GM21786 (cell line): ENCODE results near the gene CCDC192.
A peak's percentile ranks its signal among the peaks of the same experiment; 100 is the strongest.
"Not testable (repeated sequence)": the region's sequence is repeated elsewhere in the genome, so short reads cannot be mapped to it uniquely, and the experiment has no call there.

ENCODE experiments used
- ATAC-seq: cut with Tn5 transposase; IDR thresholded peaks from one replicate; pipeline ENCODE4 v1.9.1; 2021; ENCODE audit not compliant: unreplicated experiment

Gene CCDC192

DNA sequence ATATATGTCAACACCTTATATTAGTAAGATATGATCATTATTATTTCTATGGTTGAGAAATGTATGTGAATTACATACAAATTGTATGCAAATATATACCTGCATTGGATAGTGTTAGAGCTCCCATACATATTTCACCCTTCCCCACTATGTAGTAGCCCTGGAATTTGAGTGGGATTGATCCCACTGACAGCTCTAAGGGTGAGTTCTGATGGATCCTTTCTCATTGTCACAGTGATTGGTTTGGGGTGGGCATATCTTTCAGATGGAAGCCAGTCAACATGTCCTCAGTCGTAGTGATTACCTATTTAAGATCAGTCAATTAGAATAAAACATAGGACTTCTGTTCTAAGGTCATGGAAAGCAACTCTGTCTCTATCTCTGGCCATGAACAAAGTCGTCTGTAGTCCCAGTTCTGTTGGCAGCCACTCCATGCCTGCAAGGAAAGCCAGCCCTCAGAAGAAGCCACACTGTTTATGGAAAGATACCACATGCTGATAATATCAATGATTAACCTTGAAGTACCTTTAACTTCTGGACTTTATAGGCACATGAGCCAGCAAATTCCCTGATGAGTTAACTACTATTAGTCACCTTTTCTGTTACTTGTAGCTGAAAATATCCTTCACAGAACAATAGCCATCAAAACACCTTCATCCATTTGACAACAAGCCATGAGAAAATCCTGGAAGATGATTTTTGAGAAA, 5.1 kb upstream of the CCDC192 start:
- no peak for ATAC-seq

DNA sequence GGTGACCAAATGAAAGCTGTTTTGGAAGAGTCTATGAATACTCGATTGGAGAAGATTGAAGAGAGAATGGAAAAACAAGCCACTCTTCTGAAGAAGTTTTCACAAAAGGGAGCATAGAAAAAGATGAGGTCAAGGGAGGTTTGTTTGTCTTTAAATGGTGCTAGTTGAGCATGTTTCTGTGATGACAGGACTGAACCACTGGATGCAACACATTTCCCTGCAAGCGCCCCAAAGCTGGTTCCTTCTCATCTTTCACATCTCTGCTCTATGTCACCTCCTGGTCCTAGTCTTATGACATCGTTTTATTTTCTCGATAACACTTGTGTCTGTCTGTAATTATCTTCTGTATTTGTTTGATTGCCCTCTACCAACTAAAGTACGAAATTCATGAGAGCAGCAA, 3.8 kb upstream of the CCDC192 start:
- no peak for ATAC-seq

DNA sequence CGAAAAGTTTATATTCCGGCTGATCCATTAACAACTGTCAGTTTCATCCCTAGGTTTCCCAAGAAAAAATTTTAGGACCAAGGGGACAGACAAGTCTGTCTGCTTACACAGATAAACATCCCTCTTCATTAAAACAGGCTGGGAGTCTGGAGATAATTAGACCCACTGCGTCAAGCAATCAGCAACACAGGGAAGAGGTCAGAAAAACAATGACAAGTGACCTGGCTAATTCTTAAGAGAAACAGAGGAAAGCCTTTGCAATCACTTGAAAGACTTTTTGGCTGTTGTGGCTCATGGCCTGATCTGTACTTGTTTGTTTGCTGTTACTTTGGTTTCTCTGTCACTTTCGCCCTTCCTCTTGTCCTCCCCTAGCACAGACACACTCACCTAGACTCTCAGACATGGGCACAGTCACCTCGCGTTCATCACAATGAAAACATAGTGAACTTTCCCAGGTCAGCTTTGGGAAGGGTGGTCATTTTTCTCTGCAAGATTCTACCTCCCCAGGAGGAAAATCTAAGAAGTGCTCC, 2.9 kb upstream of the CCDC192 start:
- ATAC-seq: no peak

DNA sequence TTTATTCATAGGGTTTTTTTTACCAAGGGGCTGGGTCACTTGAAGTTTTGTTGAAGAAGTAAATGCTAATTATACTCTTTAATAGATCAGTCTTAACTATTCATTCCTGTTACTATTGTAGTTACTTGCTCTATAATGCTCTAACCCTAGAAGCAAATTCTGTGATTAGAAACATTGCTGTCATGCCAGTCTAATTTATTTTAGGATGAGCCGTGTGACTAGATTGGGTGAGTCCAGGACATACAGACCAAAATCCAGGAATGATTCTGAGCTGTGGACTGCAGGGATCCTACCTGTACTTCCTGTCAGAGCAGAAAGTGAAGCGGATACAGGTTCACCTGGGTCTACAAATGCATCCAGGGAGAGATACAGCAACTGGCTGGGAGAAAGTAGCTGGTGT, 757 bp upstream of the CCDC192 start:
- no peak for ATAC-seq

DNA sequence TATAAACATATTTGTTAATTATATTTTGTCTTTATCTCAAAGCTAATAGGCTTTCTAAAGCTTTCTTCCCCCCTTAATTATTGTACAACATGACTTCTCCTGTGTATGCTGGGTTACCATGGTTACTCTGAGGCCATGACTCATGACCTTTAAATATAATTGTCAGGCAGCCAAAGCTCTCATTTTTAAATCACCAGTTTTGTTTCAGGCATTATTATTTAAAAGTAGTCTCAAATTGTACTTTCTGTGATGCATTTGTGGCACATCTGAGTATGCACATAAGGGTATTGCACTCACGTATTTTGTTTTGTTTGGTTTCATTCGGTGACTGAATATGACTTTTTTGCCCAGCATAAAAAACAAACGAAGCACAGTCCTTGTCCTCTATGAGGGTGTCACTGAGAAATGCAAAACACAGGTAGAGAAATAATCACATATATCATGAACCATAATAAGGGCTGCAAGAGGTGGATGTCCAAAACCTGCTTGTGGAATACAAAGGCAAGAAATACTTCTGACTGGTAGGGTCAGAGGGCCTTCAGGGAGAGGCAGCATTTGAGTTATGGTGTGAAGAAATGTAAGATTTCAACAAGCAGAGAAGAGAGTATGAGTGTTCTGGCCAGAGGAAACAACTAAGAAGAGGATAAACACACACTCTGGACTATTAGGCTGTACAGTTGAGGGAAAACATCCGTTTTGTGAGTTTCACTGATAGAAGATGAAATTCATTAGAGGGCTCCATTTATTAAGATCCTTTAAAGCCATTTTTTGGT, 2.1 kb downstream of the CCDC192 start:
- peak; percentile 57 for ATAC-seq

DNA sequence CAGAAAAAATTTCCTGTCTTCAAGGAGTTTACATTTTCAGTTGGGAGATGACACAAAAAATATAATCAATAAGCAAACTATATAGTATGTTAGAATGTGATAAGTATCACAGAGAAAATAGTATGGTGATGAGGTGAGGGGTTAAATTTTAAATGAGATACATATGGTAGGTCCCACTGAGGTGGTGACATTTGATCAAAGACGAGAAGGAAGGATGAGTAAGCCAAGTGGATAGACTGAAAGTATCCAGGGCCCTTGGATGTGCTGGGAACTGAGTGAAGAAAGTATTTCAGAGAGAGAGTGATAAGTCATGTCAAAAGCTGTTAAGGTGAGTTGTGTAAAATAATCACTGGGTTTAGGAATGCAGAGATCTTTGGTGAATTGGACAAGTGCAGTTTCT, 3.5 kb downstream of the CCDC192 start:
- no peak for ATAC-seq

DNA sequence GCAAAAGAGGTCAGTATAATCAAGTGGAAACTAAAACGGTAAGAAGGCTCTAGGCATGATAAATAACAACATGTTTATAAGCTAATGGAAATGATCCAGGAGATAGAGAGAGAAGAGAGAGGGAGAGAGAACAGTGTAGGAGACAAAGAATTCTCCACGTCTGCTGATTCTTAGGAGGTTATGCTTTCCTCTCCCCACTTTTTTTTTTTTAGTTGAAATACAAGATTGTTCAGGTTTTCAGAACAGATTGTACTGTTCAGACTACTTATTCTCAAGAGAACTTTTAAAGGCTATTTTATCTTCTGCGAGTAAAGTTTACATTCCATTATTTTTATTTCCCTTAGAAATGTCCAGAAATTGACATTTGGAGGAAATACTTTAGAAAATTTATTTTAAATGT, 4.0 kb downstream of the CCDC192 start:
- ATAC-seq: no peak

DNA sequence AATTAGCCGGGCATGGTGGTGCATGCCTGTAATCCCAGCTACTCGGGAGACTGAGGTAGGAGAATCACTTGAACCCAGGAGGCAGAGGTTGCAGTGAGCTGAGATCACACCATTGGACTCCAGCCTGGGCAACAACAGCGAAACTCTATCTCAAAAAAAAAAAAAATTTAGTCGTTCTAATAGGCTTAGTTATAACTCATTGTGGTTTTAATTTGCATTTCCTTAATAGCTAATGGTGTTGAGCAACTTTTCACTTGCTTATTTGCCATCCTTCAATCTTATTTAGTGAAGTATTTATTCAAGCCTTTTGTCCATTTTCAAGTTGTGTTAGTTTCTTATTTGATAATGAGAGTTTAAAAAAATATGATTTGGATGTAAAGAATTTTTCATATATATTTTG, 9.9 kb downstream of the CCDC192 start:
- not testable (repeated sequence) for ATAC-seq

DNA sequence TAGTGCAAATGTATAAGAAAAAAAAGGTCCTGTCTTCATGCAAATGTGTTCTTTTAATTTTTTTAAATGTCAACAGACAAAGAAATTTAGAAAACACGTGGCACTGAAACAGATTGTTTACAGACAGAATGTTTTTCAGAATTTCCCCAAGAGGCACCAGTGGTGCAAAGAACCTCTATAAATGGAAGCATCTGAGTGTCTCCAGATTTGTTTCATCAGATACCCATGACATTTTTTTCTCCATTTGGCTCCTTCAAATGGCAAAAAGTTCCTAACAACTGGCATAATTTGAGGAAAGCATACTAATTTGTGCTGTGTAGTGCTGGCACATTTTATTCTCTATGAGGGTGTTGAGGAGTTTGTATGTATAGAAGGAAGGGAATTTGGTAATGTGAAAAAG, 15.0 kb downstream of the CCDC192 start:
- no peak for ATAC-seq

DNA sequence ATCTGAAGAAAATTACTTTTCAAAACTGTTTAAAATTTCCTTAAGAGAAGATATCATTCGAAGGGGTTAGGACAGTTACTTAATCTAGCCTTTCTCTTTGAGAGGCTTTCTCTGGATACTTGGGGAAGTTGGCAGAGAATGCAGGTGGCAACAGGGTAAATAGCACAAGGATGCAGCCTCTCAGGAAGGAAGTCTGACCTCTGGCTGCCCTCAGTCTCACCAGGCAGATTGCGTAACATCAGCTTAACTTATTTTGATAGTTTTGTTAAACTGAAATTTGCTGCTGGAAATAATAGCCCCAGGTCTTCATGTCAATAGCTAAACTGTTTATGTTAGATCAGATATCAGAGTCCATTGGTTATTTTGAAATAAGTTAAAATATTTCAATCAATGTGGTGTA, 20.4 kb downstream of the CCDC192 start:
- ATAC-seq: no peak

DNA sequence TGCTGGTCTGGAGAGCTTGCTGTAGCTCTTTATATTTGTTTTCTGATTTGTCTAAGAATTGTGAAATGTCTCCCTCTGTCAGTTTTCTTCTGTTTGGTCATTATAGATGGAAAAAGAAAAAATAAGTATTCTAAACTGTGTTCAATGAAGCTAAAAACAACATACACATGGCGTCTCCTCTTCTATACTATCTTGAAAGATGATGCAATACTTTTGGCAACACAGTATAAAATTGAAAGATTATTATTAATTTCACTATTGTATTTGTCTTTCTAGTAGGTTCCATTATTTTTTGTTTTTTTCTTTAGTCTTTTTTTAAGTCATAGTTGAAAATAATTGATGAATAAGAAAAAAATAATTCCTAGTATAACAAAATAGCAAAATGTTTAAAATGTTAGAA, 22.5 kb downstream of the CCDC192 start:
- no peak for ATAC-seq

DNA sequence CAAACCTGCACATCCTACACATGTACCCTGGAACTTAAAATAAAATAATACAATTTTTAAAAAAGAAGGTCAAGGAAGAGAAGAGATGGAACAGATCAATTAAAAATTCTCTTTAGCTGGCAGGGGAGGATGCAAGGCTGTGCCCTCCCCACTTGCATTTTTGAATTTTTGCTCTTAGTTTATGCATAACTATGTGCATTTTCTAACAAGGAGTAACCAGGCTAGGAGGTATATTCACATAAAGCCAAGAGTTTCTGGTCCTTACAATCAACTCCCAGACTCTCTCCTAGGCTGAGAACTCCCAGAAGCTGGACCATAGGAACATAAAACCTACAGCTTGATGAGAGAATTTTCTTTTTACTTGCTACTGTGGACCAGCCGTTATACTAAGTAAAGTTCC, 29.8 kb downstream of the CCDC192 start:
- ATAC-seq: no peak

DNA sequence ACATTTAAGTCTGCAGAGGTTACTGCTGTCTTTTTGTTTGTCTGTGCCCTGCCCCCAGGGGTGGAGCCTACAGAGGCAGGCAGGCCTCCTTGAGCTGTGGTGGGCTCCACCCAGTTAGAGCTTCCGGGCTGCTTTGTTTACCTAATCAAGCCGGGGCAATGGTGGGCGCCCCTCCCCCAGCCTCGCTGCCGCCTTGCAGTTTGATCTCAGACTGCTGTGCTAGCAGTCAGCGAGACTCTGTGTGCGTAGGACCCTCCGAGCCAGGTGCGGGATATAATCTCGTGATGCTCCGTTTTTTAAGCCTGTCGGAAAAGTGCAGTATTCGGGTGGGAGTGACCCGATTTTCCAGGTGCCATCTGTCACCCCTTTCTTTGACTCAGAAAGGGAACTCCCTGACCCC, 36.2 kb downstream of the CCDC192 start:
- ATAC-seq: not testable (repeated sequence)

DNA sequence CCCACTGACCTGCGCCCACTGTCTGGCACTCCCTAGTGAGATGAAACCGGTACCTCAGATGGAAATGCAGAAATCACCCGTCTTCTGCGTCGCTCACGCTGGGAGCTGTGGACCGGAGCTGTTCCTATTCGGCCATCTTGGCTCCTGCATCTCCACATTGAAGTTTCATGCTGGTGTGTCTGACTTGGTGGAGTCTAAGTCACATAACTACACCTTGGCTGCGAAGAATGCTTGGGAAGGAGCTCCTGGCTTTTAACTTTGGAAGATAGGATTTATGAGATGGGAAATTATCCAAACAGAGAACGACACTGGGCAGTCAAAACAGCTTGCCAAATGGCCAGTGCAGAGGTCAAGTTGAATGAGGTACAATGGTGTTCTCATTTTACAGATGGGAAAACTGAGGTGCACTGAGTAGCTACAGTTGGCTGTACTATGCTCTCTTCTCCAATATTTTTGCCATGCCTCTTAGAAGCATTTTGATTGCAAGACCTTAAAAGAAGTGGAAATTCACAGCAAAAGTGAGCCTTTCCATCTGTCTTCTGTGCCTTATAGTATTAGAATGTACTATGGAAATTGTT, 36.7 kb downstream of the CCDC192 start:
- no peak for ATAC-seq

DNA sequence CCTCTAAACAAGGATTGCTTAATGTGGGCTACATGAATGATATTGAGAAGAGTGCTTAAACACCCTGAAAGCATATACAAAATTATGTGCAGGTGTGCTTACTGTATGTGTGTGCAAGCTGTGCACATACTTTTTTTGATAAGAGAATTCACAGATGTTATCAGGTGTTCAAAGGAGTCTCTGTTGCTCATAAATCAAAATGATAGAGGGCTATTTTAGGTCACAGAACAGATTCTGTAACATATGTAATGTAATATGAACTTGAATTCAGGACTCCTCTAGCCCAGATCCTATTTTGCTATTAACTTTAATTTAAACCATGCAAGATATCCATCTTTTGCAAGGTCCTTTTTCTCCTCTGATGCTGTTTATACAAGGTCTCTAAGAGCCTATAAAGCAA, 38.2 kb downstream of the CCDC192 start:
- ATAC-seq: no peak

DNA sequence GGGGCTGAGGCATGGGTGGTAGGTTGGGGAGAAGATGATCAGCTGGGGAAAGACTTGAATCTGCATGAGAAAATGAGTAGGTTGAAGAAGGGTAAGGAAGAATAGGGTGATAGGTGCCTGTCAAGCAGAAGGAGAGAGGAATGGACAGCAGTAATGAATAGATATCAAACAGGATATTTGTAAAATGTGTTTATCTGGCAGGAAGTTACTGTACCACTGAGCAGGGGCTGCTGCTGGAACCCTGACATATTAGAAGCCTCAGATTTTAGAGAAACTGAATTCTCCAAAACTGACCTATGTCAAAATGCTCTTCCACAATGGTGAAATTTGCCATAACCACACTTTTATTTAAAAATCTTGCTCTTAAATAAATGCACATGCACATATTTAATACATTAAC, 41.0 kb downstream of the CCDC192 start:
- no peak for ATAC-seq

DNA sequence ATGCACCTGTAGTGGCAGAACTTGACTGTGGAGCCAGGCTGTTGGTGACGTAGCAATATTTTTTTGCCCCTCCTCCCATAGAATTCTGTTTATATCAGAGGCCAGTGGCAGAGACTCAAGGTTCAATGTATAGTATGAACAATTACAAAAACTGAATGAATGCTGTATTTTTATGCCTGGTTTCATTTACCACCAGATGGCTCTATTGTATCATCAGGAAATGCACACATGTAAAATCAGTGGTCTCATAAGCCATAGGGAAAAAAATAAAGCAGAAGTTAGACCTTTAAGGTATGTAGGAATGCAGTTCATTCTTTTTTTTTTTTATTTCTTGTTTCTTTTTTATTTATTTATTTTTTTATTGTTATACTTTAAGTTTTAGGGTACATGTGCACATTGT, 43.6 kb downstream of the CCDC192 start:
- ATAC-seq: no peak

DNA sequence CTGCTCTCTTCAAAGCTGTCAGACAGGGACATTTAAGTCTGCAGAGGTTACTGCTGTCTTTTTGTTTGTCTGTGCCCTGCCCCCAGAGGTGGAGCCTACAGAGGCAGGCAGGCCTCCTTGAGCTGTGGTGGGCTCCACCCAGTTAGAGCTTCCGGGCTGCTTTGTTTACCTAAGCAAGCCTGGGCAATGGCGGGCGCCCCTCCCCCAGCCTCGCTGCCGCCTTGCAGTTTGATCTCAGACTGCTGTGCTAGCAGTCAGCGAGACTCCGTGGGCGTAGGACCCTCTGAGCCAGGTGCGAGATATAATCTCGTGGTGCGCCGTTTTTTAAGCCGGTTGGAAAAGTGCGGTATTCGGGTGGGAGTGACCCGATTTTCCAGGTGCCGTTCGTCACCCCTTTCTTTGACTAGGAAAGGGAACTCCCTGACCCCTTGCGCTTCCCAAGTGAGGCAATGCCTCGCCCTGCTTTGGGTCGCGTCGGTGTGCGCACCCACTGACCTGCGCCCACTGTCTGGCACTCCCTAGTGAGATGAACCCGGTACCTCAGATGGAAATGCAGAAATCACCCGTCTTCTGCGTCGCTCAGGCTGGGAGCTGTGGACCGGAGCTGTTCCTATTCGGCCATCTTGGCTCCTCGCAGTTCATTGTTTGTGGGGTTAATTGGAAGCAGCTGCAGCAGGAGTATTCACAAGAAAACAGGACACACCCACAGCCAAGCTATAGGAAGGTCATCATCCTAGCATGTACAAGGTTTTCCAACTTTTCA, 49.5 kb downstream of the CCDC192 start:
- ATAC-seq: not testable (repeated sequence)

DNA sequence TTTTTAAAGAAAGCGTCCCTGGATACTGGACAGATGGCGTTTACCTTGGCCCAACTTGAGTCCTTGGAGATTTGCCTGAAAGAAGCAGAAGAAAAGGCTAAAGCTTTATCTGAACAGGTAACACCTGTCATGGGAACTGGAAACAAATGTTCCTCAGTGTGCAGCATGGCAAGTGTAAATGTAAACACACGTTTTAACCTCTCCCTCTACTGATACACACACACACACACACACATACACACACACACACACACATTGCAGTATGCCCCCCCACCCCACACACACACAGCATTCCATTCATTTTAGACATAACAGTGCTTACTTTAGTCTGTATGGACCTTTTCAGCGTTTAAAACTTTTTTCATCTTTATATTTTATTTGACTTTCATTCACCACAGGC, 51.1 kb downstream of the CCDC192 start:
- no peak for ATAC-seq

DNA sequence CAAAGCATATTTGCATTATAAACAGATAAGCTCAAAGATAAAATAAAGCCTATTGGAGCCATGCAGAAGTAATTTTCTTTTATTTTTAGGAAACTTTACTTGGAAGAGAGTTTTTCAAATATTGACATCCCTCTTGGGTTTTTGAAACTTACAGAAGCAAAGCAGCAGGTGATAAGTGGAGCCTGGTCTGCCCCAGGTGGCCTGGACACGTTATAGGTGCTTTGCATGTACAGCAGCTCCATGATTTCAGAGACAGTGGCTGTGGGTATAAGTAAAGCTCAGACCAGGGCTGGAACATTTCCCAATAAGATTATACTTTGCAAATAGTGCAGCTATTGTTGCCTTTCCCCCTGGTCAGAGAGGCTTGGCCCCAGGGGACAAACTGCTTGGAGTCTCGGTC, 51.5 kb downstream of the CCDC192 start:
- no peak for ATAC-seq

DNA sequence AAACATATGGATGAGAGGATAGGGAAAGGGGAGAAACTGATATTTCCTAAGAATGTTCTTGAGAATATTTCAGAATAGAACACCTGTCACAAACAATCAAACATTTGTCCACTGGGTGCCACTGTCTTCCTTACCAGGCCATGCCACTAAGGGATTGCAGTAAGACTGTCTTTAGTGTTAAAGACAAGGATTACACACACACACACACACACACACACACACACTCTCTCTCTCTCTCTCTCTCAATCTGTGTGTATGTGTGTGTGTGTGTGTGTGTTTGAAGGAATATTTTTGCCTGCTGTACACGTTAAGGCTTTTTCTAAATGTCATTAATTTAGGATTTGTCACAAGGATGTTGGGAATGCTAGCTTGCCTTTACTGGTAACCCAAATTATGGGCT, 54.4 kb downstream of the CCDC192 start:
- ATAC-seq: peak; percentile 89
